K562 (cell line): Measurements from ENCODE around the gene SPCS3. TPM values are rescaled to one million over a fixed set of nuclear protein-coding genes. Genes with fewer than 3 reads are reported as not detected.

Experiments used
- CCNT2 ChIP-seq: IDR thresholded peaks from 2 replicates; pipeline ENCODE4 v1.6.1; 2011; ENCODE audit warnings: borderline replicate concordance, low read depth, mild to moderate bottlenecking, moderate library complexity, mixed read lengths, low read length; ENCODE audit not compliant: insufficient read length; ENCODE audit errors: extremely low read depth
- CREM ChIP-seq: IDR thresholded peaks from 2 replicates; pipeline ENCODE4 v1.6.1; 2014; ENCODE audit warnings: antibody characterized with exemption, low read depth
- FIP1L1 ChIP-seq: fragments of 200-400 bp; formaldehyde crosslinking; IDR thresholded peaks from 2 replicates; pipeline ENCODE4 v1.6.1; 2018; ENCODE audit warnings: mild to moderate bottlenecking, low read depth, low read length; ENCODE audit not compliant: poor library complexity, severe bottlenecking
- GATAD2B ChIP-seq: fragments of 450-650 bp; IDR thresholded peaks from 2 replicates; pipeline ENCODE4 v1.6.1; 2017; ENCODE audit warnings: mild to moderate bottlenecking, borderline replicate concordance
- L3MBTL2 ChIP-seq: fragments of 450-650 bp; IDR thresholded peaks from 2 replicates; pipeline ENCODE4 v1.6.1; 2016; ENCODE audit warnings: mild to moderate bottlenecking, moderate library complexity
- MAX ChIP-seq: sonication (generic); formaldehyde crosslinking; IDR thresholded peaks from 2 replicates; pipeline ENCODE4 v1.9.0; 2022; ENCODE audit warnings: mild to moderate bottlenecking, missing genetic modification reagents
- MEIS2 ChIP-seq: fragments of 450-650 bp; IDR thresholded peaks from 2 replicates; pipeline ENCODE4 v1.6.1; 2014; ENCODE audit warnings: mild to moderate bottlenecking; ENCODE audit not compliant: partially characterized antibody
- MNT ChIP-seq, 2 experiments: fragments of 450-650 bp; conservative IDR thresholded peaks; 2 replicates each; pipeline ENCODE4 v1.6.1; 2017; ENCODE audit warnings: mild to moderate bottlenecking in 2 of 2, moderate library complexity in 2 of 2
- POLR2A ChIP-seq: fragments of 450-650 bp; conservative IDR thresholded peaks from 2 replicates; pipeline ENCODE4 v1.6.1; 2016
- RBFOX2 ChIP-seq: fragments of 200-400 bp; formaldehyde crosslinking; IDR thresholded peaks from 2 replicates; pipeline ENCODE4 v1.6.1; 2017; ENCODE audit warnings: low read depth, mild to moderate bottlenecking, low read length, moderate library complexity
- SAFB ChIP-seq: fragments of 200-400 bp; formaldehyde crosslinking; IDR thresholded peaks from 2 replicates; pipeline ENCODE4 v1.6.1; 2017; ENCODE audit warnings: low read depth, low read length, borderline replicate concordance
- SIN3A ChIP-seq, 2 experiments: fragments of 150-350 bp in 1 of 2; IDR thresholded peaks; 2 replicates each; pipeline ENCODE4 v1.6.1; 2011 to 2016; ENCODE audit warnings: borderline replicate concordance in 2 of 2, low read depth in 2 of 2, low read length in 2 of 2, mild to moderate bottlenecking in 2 of 2, moderate library complexity in 2 of 2; ENCODE audit not compliant: control insufficient read depth in 1 of 2
- SPI1 ChIP-seq: IDR thresholded peaks from 2 replicates; pipeline ENCODE4 v1.6.1; 2011; ENCODE audit warnings: low read depth, low read length, control low read depth, borderline replicate concordance
- TAF1 ChIP-seq: IDR thresholded peaks from 2 replicates; pipeline ENCODE4 v1.6.1; 2011; ENCODE audit warnings: mild to moderate bottlenecking, low read length, moderate library complexity; ENCODE audit not compliant: insufficient read depth, control insufficient read depth, severe bottlenecking; ENCODE audit errors: extremely low read depth
- TBL1XR1 ChIP-seq, 2 experiments: IDR thresholded peaks; 2 replicates each; pipeline ENCODE4 v1.6.1; 2012; ENCODE audit warnings: improper control_type of control experiment in 2 of 2, low read length in 2 of 2, mild to moderate bottlenecking in 1 of 2
- YY1 ChIP-seq, 3 experiments: IDR thresholded peaks; 2 replicates each; pipeline ENCODE4 v1.6.1; 2011; ENCODE audit warnings: low read length in 2 of 3, mild to moderate bottlenecking in 2 of 3, moderate library complexity in 2 of 3, borderline replicate concordance in 1 of 3, control low read depth in 1 of 3, low read depth in 1 of 3; ENCODE audit not compliant: insufficient read depth in 3 of 3, insufficient replicate concordance in 2 of 3, control insufficient read depth in 1 of 3, insufficient read length in 1 of 3; ENCODE audit errors: extremely low read depth in 1 of 3
- ZNF316 ChIP-seq: fragments of 450-650 bp; IDR thresholded peaks from 2 replicates; pipeline ENCODE4 v1.6.1; 2016
- polyA plus RNA-seq, 8 experiments: library from polyadenylated mRNA; depleted of rRNA in 4 of 8; stranded (reverse) in 5 of 8; unstranded in 3 of 8; fragments of >200 nt; fragmentation: Nextera tagmentation in 2 of 8; fragmentation: Illumina TruSeq in 1 of 8; extraction: Ambion mirVana in 2 of 8; extraction: Trizol in 1 of 8; gene quantifications; 2 replicates each; pipeline versions ENCODE4 v1.2.1 to v1.2.3, GENCODE V29; 2011 to 2014; ENCODE audit warnings: inconsistent platforms in 1 of 8, missing spikeins in 1 of 8
- total RNA-seq, 7 experiments: library from RNA; depleted of rRNA in 6 of 7; stranded (reverse); fragments of >200 nt in 6 of 7; fragmentation: Illumina TruSeq in 2 of 7; extraction: Trizol in 2 of 7; gene quantifications; 2 replicates each; pipeline versions ENCODE4 v1.2.1 to v1.2.3, GENCODE V29; 2011 to 2021; ENCODE audit warnings: low replicate concordance in 1 of 7
- TF ChIP-seq, protein P1 (sequence below), 2 experiments: IDR thresholded peaks in 1 of 2; conservative IDR thresholded peaks in 1 of 2; 2 replicates each; pipeline ENCODE4 v1.6.1; 2016; ENCODE audit warnings: low read depth in 2 of 2, mild to moderate bottlenecking in 1 of 2, missing compliant biosample characterization in 1 of 2, missing genetic modification characterization in 1 of 2, moderate library complexity in 1 of 2
- TF ChIP-seq, protein P2 (sequence below): fragments of 450-650 bp; formaldehyde crosslinking; IDR thresholded peaks from 2 replicates; pipeline ENCODE4 v1.4.0; 2022; ENCODE audit warnings: mild to moderate bottlenecking, moderate library complexity
- TF ChIP-seq, protein P3 (sequence below): fragments of 250-450 bp; sonication (Bioruptor Pico); IDR thresholded peaks from 2 replicates; pipeline ENCODE4 v1.8.0; 2022; ENCODE audit warnings: moderate library complexity, mild to moderate bottlenecking, inconsistent platforms

Gene SPCS3
- total and polyA plus RNA-seq, 9 of the 15 experiments (the other 6 are each of a cell fraction or from before 2014, with no cell fraction given) = 64.6 to 196 (median 85.4) TPM

DNA sequence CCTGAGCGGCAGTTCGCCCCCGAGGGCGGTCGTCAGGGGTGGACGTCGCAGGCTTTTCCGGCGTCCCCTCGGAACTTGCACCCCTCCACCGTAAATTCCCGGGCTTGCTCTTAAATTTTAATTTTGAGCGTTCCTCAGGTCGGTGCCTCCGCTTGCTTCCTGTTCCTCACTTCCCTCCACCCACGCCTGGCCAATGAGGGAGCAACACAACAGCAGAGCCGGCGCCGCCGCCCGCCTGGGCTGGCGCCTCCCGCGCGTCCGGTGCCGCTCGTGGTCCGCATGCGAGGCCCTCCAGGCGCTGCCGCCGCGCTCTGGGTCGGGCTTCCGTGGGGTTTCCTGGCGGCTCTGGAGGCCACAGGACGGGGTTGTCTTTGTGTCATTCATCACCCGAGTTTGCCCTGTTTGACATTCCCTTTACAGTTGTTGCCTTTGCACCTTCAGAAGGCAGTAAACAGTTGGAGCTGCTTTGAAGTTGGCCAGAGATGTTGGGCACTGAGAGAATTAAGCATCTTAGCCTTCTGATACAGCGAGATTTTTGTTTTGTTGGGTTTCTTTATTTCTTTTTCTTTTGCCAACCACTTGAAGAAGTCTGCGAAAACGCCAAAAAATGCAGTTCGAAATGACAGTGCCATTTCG lies 692 bp downstream of the SPCS3 start (continued):
- peak in 2 of 3 experiments; percentile 11 to 64 for TF ChIP-seq YY1 (IDR thresholded peaks at IDR 0.05; ENCODE audit: borderline replicate concordance in 1 of 3, control insufficient read depth in 1 of 3, extremely low read depth in 1 of 3, insufficient read depth in 3 of 3, insufficient read length in 1 of 3, insufficient replicate concordance in 2 of 3, low read depth in 1 of 3, low read length in 2 of 3)
- TF ChIP-seq L3MBTL2 = peak; percentile 84
- TF ChIP-seq MAX (CRISPR knock-in tag) = peak; percentile 78
- peak; percentile 64 for TF ChIP-seq TAF1
- peak; percentile 42 to 79; a peak in 3 of 4 replicates for TF ChIP-seq MNT (conservative IDR thresholded peaks at IDR 0.05)
- TF ChIP-seq CREM = 0 out of 2 replicates have a peak, but pooled peaks have one; percentile 30
- TF ChIP-seq, protein P1, sequence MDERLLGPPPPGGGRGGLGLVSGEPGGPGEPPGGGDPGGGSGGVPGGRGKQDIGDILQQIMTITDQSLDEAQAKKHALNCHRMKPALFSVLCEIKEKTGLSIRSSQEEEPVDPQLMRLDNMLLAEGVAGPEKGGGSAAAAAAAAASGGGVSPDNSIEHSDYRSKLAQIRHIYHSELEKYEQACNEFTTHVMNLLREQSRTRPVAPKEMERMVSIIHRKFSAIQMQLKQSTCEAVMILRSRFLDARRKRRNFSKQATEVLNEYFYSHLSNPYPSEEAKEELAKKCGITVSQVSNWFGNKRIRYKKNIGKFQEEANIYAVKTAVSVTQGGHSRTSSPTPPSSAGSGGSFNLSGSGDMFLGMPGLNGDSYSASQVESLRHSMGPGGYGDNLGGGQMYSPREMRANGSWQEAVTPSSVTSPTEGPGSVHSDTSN (CRISPR knock-in tag; IDR thresholded peaks at IDR 0.05; ENCODE audit: low read depth) = no peak
- TF ChIP-seq, protein P1 (tag; conservative IDR thresholded peaks at IDR 0.05; ENCODE audit: low read depth) = peak; percentile 42; the same call in 1 of the 2 replicates
- TF ChIP-seq ZNF316 = no peak
- peak; percentile 93 for TF ChIP-seq SAFB
- peak; percentile 66 for TF ChIP-seq MEIS2
- TF ChIP-seq POLR2A = no peak; the same call in 1 of the 2 replicates
- no peak for TF ChIP-seq TBL1XR1 (IDR thresholded peaks at IDR 0.05; ENCODE audit: low read length in 2 of 2)
- TF ChIP-seq, protein P2, sequence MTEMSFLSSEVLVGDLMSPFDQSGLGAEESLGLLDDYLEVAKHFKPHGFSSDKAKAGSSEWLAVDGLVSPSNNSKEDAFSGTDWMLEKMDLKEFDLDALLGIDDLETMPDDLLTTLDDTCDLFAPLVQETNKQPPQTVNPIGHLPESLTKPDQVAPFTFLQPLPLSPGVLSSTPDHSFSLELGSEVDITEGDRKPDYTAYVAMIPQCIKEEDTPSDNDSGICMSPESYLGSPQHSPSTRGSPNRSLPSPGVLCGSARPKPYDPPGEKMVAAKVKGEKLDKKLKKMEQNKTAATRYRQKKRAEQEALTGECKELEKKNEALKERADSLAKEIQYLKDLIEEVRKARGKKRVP (CRISPR knock-in tag) = no peak
- peak in 1 of 2 experiments; percentile 56; a peak in 2 of 4 replicates for TF ChIP-seq SIN3A (IDR thresholded peaks at IDR 0.05; ENCODE audit: borderline replicate concordance in 2 of 2, control insufficient read depth in 1 of 2, low read depth in 2 of 2, low read length in 2 of 2)
- peak; percentile 92 for TF ChIP-seq RBFOX2
- TF ChIP-seq FIP1L1 = peak; percentile 24
- peak; percentile 79 for TF ChIP-seq CCNT2
- TF ChIP-seq, protein P3, sequence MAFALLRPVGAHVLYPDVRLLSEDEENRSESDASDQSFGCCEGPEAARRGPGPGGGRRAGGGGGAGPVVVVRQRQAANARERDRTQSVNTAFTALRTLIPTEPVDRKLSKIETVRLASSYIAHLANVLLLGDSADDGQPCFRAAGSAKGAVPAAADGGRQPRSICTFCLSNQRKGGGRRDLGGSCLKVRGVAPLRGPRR (CRISPR knock-in tag) = no peak
- TF ChIP-seq SPI1 = peak; percentile 73
- 0 out of 2 replicates have a peak, but pooled peaks have one; percentile 45 for TF ChIP-seq GATAD2B
